GM13977 (cell line): ENCODE data around the gene PDE4C.

Experiments
- DNase-seq: peaks from one replicate; pipeline ENCODE4 v3.0.0; 2012; ENCODE audit warnings: low spot score
- in situ Hi-C: fragments of 300-500 bp; cut with MboI; formaldehyde crosslinking; loops from one replicate; pipeline ENCODE4 v1.12.0; 2022; ENCODE audit warnings: low sequenced_read_pairs, low pct_unique_long_range_greater_than_20kb, mixed read lengths, inconsistent platforms; ENCODE audit not compliant: unreplicated experiment
- TF ChIP-seq, protein P1 (sequence below): IDR thresholded peaks from 2 replicates; pipeline ENCODE4 v1.5.1; 2012; ENCODE audit warnings: mild to moderate bottlenecking, control low read depth; ENCODE audit not compliant: insufficient read depth; ENCODE audit errors: extremely low read depth, missing control alignments

PDE4C gene

GRCh38 chr19:18269070-18269723 lies 43.0 kb upstream of the PDE4C start:
- TF ChIP-seq, protein P1, sequence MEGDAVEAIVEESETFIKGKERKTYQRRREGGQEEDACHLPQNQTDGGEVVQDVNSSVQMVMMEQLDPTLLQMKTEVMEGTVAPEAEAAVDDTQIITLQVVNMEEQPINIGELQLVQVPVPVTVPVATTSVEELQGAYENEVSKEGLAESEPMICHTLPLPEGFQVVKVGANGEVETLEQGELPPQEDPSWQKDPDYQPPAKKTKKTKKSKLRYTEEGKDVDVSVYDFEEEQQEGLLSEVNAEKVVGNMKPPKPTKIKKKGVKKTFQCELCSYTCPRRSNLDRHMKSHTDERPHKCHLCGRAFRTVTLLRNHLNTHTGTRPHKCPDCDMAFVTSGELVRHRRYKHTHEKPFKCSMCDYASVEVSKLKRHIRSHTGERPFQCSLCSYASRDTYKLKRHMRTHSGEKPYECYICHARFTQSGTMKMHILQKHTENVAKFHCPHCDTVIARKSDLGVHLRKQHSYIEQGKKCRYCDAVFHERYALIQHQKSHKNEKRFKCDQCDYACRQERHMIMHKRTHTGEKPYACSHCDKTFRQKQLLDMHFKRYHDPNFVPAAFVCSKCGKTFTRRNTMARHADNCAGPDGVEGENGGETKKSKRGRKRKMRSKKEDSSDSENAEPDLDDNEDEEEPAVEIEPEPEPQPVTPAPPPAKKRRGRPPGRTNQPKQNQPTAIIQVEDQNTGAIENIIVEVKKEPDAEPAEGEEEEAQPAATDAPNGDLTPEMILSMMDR = no peak
- in situ Hi-C loops = no loop called here
- DNase-seq = no peak

GRCh38 chr19:18266771-18267686 lies 40.8 kb upstream of the PDE4C start:
- in situ Hi-C loops = no loop called here
- no peak for DNase-seq
- TF ChIP-seq, protein P1 = no peak

GRCh38 chr19:18265582-18265981 lies 39.3 kb upstream of the PDE4C start:
- in situ Hi-C loops = no loop called here
- no peak for DNase-seq
- TF ChIP-seq, protein P1 = no peak

DNA sequence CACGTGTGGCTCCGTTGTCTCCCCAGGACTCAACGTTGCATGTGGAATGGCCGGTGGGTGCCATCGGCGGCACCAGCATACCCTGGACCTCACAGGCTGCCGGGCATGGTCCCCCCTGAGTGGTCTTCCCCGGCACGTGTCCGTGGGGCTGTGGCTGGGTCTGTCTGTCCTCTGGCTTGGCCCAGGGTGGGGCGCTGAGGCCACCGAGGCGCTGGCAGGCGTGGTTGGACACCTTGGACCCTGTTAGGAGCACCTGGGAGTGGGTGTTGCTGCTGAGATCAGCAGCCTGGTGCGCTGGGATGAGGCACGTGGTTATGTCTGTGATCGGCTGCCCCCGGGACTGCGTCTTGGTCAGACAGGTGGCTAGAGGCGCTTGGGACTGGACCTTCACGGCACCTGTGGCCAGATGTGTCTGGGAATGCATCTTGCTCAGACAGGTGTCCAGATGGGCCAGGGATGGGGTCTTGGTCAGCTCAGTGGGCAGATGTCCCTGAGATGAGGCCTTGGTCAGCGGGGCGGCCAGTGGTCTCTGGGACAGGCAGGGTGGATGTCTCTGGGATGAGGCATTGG lies 38.8 kb upstream of the PDE4C start:
- DNase-seq = no peak
- in situ Hi-C loops = no loop called here
- TF ChIP-seq, protein P1 = no peak

GRCh38 chr19:18264137-18264854 lies 38.1 kb upstream of the PDE4C start:
- in situ Hi-C loops = no loop called here
- no peak for DNase-seq
- TF ChIP-seq, protein P1 = no peak
